Body of pancreas (tissue), 4 donors: ENCODE measurements around the gene LST1. TPM values are rescaled to one million over a fixed set of nuclear protein-coding genes. Genes with fewer than 3 reads are reported as not detected.
A peak's percentile ranks its signal among the peaks of the same experiment; 100 is the strongest.

Experiments used
- ATAC-seq: fragments of 150-250 bp; one replicate; pipeline ENCODE4 v1.9.1; 2016
- DNase-seq, 4 donors: peaks; one replicate each; pipeline ENCODE4 v3.0.0-alpha.2; 2019
- H3K27ac ChIP-seq, 4 donors: fragments of 200-600 bp; sonication (generic); 1 replicate in 3 of 4; 2 replicates in 1 of 4; pipeline versions ENCODE4 v1.5.1 to v1.6.1; 2016 to 2019; ENCODE audit warnings: mild to moderate bottlenecking in 1 of 4, mixed read lengths in 1 of 4, moderate library complexity in 1 of 4
- H3K27me3 ChIP-seq, 2 donors: fragments of 200-600 bp; sonication (generic); one replicate each; pipeline ENCODE4 v1.6.0; 2016; ENCODE audit warnings: mild to moderate bottlenecking in 1 of 2
- H3K36me3 ChIP-seq, 2 donors: fragments of 200-600 bp; sonication (generic); replicated peaks in 1 of 2; 2 replicates each; pipeline ENCODE4 v1.5.1; 2016; ENCODE audit warnings: low read depth in 2 of 2; ENCODE audit not compliant: insufficient read depth in 1 of 2
- H3K4me1 ChIP-seq: fragments of 200-600 bp; sonication (generic); one replicate; pipeline ENCODE4 v1.6.0; 2016
- H3K4me3 ChIP-seq, 2 donors: fragments of 200-600 bp; sonication (generic); 1 replicate in 1 of 2; 2 replicates in 1 of 2; pipeline ENCODE4 v1.5.1; 2016 to 2019
- H3K9me3 ChIP-seq, 3 donors: fragments of 200-600 bp; sonication (generic); 1 replicate in 2 of 3; 2 replicates in 1 of 3; pipeline ENCODE4 v1.5.1; 2016
- POLR2A ChIP-seq, 3 donors: fragments of 450-650 bp; IDR thresholded peaks; one replicate each; pipeline ENCODE4 v1.6.1; 2016; ENCODE audit warnings: antibody characterized with exemption in 3 of 3, mild to moderate bottlenecking in 2 of 3
- WGBS, 2 donors: methylation state at CpG; one replicate each; pipeline ENCODE4 v1.1.5; 2017; 5-methylcytosine and 5-hydroxymethylcytosine counted together
- intact Hi-C: fragments of 100-400 bp; cut with DNase I; formaldehyde crosslinking; loops from one replicate; pipeline ENCODE4 v1.15.1; 2023
- total RNA-seq, 2 donors: library from RNA; depleted of rRNA; stranded (reverse); fragments of >200 nt; gene quantifications; one replicate each; pipeline ENCODE4 v1.1.0, GENCODE V29; 2016
- TF ChIP-seq, protein P1 (sequence below), 7 experiments: fragments of 450-650 bp in 4 of 7; fragments of 200-600 bp in 3 of 7; sonication (generic) in 3 of 7; IDR thresholded peaks; one replicate each; pipeline ENCODE4 v1.5.1; 2016 to 2019; ENCODE audit warnings: antibody characterized with exemption in 7 of 7

Gene LST1
- total RNA-seq, 2 donors from 2014 or later, result 2.9 to 6.9 TPM

DNA sequence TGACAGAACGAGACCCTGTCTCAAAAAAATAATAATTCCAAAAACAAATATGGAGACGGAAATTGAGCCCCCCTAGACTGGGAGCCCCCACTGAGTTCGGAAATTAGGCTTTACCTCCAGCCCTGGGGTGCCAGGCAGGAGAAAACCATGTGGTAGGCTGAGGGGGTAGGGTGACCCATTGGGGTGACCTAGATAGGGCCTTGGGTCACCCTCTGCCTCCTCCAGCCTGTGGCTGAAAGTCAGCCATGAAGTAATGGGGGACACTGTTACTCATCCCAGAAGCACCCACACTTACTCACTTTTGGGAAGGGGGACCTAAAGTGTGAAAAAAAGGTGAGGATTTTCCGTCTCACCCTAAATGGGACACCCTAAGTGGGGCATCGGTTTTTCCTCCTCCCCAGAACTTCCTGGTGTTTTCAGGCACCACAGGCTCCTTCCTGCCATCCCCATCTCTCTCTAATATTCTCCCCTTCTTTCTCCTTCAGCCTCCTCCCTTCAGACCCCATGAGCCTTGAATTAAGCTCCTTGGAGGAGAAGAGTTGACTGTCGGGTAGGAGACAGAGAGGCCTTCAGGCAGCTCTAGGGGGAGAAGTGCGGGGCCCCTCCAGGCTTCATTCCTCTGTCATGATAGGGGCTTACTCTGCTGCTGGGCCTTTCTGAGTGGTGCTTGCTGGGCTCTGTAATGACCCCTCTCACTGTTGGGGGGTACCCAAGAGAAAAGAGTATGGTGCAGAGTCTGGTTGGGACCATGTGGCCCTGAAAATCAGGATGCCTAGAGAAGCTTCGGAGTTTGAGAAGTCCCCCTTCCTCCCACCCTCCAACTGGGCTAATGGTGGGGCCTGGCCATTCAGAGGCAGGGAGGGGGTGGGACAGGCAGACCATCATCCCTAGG, 6.3 kb upstream of the LST1 start:
- no peak for ATAC-seq
- DNase-seq, result no peak
- no peak for TF ChIP-seq POLR2A (IDR thresholded peaks at IDR 0.05)
- TF ChIP-seq, protein P1, sequence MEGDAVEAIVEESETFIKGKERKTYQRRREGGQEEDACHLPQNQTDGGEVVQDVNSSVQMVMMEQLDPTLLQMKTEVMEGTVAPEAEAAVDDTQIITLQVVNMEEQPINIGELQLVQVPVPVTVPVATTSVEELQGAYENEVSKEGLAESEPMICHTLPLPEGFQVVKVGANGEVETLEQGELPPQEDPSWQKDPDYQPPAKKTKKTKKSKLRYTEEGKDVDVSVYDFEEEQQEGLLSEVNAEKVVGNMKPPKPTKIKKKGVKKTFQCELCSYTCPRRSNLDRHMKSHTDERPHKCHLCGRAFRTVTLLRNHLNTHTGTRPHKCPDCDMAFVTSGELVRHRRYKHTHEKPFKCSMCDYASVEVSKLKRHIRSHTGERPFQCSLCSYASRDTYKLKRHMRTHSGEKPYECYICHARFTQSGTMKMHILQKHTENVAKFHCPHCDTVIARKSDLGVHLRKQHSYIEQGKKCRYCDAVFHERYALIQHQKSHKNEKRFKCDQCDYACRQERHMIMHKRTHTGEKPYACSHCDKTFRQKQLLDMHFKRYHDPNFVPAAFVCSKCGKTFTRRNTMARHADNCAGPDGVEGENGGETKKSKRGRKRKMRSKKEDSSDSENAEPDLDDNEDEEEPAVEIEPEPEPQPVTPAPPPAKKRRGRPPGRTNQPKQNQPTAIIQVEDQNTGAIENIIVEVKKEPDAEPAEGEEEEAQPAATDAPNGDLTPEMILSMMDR (IDR thresholded peaks at IDR 0.05), result no peak
- Histone ChIP-seq H3K4me1 (peaks cover 40% of the 10 kb centered on the region), H3K9me3 (no peaks in the 10 kb centered on the region), H3K27me3 (no peaks in the 10 kb centered on the region), H3K27ac (peak overlapping the region in 1 of 4 donors; percentile 70), H3K36me3 (no peaks in the 10 kb centered on the region), H3K4me3 (no peak overlapping the region)
- intact Hi-C loops, result no loop called here
- WGBS, 2 donors, result 86 to 87% methylated on average over 8 of the region's 8 CpGs

DNA sequence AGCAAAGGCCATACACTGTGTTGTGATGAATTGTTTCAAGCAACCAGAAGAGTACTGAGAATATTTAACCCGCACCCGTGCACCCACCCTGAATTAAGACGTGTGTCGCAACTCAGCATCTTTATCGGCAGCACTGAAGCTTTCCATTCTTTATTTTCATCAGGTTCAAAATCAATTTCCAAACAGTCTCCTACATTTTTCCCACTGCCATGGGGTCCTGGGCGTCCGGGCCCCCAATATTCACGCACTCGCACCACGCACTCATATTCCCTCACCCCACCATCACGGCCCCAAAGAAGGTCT, 5.7 kb upstream of the LST1 start:
- H3K27ac ChIP-seq, result peak overlapping the region in 3 of 4 donors; percentile 56 to 73 (median 62)
- TF ChIP-seq, protein P1 (IDR thresholded peaks at IDR 0.05), result no peak
- no peak for TF ChIP-seq POLR2A (IDR thresholded peaks at IDR 0.05)
- H3K36me3 ChIP-seq, result no peaks in the 10 kb centered on the region
- no peaks in the 10 kb centered on the region for H3K27me3 ChIP-seq
- no peaks in the 10 kb centered on the region for H3K9me3 ChIP-seq
- intact Hi-C loops, result no loop called here
- 29 to 38% methylated on average over 11 of the region's 11 CpGs for WGBS, 2 donors
- ATAC-seq (no peak), DNase-seq (no peak)
- H3K4me3 ChIP-seq, result peak overlapping the region in 1 of 2 donors; percentile 48
- peaks cover 40% of the 10 kb centered on the region for H3K4me1 ChIP-seq

DNA sequence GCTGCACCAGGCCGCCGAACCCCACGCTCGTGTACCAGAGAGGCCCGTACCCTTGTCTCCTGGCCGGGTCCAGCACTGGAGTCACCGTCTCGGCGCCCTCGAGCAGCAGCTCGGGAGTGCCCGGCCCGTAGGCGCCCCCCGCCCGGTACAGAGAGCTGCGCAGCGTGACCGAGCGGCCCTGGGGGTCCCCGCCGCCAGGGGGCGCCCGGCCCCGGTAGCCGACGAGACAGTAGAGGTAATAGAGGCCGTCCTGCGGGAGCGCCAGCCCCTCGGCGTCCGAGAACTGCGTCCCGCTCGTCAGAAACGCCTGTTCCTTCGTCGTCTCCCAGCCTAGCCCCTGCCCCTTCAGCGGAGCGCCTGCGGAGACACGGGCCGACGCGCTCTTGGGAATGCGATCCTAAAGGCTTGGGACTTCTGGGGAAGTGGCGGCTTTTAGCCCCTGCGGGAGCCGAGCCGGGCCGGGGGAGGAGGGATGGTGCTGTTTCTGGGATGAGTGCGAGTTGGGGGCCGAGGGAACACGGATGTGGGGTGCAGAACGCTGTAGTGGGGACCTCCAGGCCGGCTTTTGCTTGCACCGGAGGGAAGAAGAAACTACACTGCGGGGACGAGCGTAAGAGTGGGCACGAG, 5.2 kb upstream of the LST1 start:
- no peaks in the 10 kb centered on the region for H3K27me3 ChIP-seq
- peak overlapping the region in 3 of 4 donors; percentile 56 to 73 (median 62) for H3K27ac ChIP-seq
- H3K4me1 ChIP-seq, result peaks cover 40% of the 10 kb centered on the region
- H3K36me3 ChIP-seq, result no peaks in the 10 kb centered on the region
- DNase-seq, result peak; percentile 86 to 90 (median 88)
- TF ChIP-seq POLR2A (IDR thresholded peaks at IDR 0.05), result peak in 2 of 3 donors; percentile 64 to 65
- TF ChIP-seq, protein P1 (IDR thresholded peaks at IDR 0.05), result peak; percentile 88 to 97 (median 94)
- peak overlapping the region; percentile 48 to 57 for H3K4me3 ChIP-seq
- H3K9me3 ChIP-seq, result no peaks in the 10 kb centered on the region
- intact Hi-C loops, result no loop called here
- WGBS, 2 donors, result 0% methylated on average over 22 to 48 of the region's 62 CpGs
- peak; percentile 92 for ATAC-seq

DNA sequence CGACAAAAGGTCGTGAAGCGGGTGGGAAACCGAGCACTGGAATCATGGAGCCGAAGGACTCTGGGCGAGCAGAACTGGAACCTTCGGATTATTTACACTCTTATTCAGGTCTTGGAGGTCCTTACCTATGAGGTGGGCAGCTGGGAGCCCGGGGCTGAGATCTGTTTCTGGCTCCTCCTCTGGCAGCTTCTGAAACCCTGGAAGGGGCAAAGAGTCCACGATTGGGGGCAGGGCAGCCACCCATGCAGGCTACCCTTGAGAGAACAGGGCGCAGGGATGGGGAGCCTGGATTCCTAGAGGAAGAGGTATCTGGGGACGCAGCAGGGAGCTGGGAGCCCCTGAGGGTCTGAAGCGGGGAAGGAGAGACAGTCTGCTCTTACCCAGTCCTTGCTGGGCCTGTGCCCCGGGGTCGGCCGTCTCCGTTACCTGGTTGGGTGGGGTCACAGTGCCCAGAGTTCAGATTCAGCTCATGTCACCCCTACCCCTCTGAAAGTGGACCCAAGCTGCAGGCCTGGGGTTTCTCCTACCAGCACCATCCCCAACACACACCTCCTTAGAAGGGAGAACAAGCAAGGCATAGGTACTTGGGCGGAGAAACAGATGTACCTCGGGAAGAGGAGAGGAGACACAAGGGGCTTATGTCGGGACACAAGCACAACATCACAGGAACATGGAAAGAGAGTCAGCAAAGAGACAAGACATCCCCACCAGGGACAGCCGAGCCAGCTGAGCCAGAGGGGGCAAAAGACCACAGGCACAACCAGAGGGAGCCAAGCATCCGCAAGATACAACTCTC, 4.4 kb upstream of the LST1 start:
- intact Hi-C loops, result no loop called here
- H3K4me1 ChIP-seq, result peaks cover 40% of the 10 kb centered on the region
- peak; percentile 5 for ATAC-seq

More for the DNA sequence above, 4.4 kb upstream of the LST1 start:
- peak in 1 of 4 donors; percentile 25 for DNase-seq
- H3K4me3 ChIP-seq, result peak overlapping the region; percentile 48 to 57
- WGBS, 2 donors, result 16 to 25% methylated on average over 13 to 21 of the region's 21 CpGs
- H3K27me3 ChIP-seq, result no peaks in the 10 kb centered on the region
- peak overlapping the region in 3 of 4 donors; percentile 56 to 73 (median 62) for H3K27ac ChIP-seq
- no peaks in the 10 kb centered on the region for H3K9me3 ChIP-seq
- no peaks in the 10 kb centered on the region for H3K36me3 ChIP-seq
- TF ChIP-seq POLR2A (IDR thresholded peaks at IDR 0.05), result no peak
- TF ChIP-seq, protein P1 (IDR thresholded peaks at IDR 0.05), result no peak
